KBM-7 (cell line): ENCODE measurements around the gene USP37.

Source experiments
- DNase-seq: peaks from one replicate; pipeline ENCODE4 v3.0.0-alpha.2; 2015
- in situ Hi-C: fragments of 300-500 bp; cut with MboI; formaldehyde crosslinking; loops from 2 replicates; pipeline ENCODE4 v1.14.3; 2020; ENCODE audit warnings: low sequenced_read_pairs, low pct_unique_long_range_greater_than_20kb, mixed read lengths

USP37 gene

DNA sequence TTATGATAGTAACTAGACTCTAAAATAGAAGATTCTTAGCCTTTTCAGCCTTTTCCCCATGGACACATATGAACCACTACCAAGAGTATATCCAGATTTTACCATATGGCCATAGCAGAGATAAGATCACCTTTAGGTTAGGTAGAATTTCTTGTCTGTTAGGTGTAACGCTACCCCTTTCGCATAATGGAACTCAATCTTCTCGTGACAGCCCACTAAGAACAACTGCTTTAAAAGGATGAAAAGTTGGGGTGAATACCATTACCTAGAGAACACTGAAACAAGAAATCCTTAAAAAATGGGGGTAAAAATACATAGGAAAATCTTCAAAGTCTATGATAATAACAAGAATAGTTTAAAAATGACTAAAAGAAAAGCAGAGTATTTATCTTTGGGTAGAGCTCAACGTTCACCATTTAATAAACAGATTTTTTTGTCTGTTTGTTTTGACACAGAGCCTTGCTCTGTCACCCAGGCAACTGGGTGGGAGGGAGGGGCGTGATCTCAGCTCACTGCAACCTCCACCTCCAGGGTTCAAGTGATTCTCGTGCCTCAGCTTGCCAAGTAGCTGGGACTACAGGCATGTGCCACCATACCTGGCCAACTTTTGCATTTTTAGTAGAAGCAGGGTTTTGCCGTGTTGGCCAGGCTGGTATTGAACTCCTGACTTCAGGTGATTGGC, 82.0 kb downstream of the USP37 start:
- in situ Hi-C loops = no loop called here
- DNase-seq = no peak

GRCh38 chr2:218482651-218483050, 85.5 kb downstream of the USP37 start:
- no peak for DNase-seq
- in situ Hi-C loops = no loop called here

GRCh38 chr2:218479595-218479994, 88.6 kb downstream of the USP37 start:
- in situ Hi-C loops = no loop called here
- DNase-seq = no peak

GRCh38 chr2:218478544-218478943, 89.6 kb downstream of the USP37 start:
- in situ Hi-C loops = no loop called here
- no peak for DNase-seq

DNA sequence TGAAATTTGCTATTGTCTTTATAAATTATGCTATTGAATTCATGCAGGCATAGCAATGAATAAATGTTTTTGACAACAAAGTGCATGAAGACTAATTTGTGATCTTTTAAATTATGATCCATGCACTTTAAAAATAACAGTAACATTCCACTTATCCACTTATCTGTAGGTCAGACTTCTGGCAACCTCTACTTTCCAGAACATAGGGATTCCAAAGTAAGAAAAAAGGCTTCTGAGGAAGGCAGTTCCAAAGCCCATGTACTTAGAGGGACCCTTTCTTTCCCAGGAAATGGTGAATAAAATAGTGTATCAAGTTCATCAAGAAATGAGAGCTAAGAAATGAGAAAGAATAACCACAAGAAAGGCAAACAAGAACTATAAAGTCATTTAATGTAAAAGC, 90.9 kb downstream of the USP37 start:
- no peak for DNase-seq
- in situ Hi-C loops = no loop called here

DNA sequence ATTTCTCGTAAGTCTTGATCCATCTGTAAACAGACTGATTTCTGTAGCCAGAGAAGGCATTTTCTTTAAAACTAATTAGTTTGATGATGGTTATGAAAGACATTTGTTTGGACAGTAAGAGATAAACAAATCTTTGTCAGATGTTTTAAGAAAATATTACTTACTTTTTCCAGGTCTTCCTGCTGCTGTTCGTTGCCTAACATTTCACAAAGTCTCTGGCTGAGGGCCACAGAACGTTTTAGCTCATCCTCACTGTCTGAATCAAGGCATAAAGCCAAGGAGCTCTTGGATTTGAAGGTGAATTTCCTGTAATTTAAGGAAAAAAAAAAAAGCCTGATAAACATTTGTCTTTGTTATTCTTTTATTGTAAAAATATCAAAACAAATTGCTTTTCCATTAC, 91.5 kb downstream of the USP37 start:
- no peak for DNase-seq
- in situ Hi-C loops = no loop called here

DNA sequence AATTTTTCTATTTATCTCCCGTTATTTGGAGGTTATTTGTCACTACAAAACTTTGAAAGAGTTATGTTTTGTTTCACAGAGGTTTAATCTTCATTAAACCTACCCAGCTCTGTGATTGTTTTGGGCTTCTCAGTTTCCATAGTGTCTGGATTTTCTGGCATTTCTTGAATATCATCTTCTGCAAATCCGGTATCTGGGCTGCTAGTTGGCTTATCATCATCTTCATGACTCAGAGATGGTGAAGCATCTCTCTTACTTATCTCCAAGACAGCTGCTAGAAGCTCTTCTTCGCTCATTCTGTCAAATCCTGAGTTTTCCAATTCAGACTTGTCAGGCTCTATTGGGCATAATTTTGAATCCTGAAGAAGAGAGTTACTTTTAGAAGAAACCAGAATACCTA, 93.6 kb downstream of the USP37 start:
- DNase-seq = no peak
- in situ Hi-C loops = no loop called here

GRCh38 chr2:218472988-218473387, 95.2 kb downstream of the USP37 start:
- in situ Hi-C loops = no loop called here
- peak; percentile 9 for DNase-seq

DNA sequence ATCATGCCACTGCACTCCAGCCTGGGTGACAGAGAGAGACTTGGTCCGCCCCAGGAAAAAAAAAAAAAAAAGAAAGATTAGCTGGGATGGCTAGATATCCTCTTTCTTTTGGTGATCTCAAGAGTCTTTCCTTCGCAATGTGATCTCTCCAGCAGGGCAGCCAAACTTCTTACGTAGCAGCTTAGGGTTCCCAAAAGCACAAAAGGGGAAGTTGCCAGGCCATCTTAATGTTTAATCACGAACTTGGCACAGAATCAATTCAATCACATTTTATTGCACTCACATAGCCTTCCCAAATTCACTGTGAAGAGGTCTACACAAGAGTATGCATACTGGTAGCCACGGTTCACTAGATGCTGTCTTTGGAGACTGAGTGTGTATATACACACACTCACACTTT, 96.2 kb downstream of the USP37 start:
- peak; percentile 79 for DNase-seq
- in situ Hi-C loops = no loop called here

DNA sequence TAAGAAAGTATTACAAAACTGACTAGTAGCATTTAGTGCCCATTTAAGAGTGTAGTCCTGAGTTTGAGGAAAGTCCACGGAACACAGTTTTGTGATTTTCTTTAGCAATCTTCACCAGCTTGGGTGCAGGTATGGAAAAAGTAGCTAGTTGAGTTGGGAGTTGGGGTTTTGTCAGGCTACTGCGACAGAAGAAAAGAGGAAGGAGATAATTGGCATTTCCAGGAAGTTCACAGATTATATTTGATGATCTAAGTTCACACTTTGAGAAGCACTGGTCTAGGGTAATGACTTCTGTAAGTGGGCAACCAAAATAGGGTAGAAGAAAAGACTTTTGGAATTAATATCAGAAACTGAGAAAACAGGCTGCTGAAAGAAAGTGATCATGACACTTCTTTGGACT, 97.1 kb downstream of the USP37 start:
- DNase-seq = peak; percentile 57
- in situ Hi-C loops = no loop called here

DNA sequence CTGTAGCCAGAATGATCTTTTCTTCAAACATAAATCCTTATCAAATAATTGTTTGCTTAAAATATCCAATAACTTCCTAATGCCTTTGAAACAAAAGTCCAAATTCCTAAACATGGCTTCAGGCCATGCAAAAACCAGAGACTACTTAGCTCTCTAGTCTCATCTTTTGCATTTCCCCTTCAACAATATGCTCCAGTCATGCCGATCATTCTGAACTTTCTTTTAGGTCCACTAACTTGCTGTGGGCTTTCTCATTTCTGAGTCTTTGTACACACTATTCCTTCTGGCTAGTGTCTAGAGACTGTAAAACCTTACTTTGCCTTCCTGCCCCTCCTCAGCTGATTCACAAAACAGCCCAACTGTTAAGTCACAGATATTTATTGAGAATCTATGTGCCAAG, 97.7 kb downstream of the USP37 start:
- no peak for DNase-seq
- in situ Hi-C loops = no loop called here

- peak; percentile 29 for DNase-seq
- in situ Hi-C loops = no loop called here
Measured at GRCh38 chr2:218465987-218466633, 102.0 kb downstream of the USP37 start.

- in situ Hi-C loops = no loop called here
- no peak for DNase-seq
Measured at GRCh38 chr2:218458598-218458997, 109.6 kb downstream of the USP37 start.

- no peak for DNase-seq
- in situ Hi-C loops = no loop called here
Measured at GRCh38 chr2:218456849-218457248, 111.3 kb downstream of the USP37 start.

DNA sequence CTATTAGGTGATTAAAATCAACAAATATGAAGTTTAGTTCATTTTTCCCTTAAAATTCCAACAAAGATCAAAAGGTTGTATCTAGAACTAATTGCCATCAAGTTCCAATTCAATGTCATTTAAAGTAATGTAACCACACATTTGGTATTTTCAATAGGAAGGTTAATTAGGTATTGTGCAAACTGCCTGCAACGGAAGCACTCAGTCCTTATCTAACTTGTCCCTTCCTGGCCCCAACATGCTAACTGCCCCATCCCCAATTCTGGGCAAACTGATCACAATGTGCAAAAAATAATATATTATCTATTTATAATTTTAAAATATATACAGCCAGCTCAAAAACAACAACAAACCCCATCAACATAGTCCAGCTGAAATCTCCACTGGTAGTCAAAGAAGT, 116.1 kb downstream of the USP37 start:
- DNase-seq = no peak
- in situ Hi-C loops = no loop called here

- DNase-seq = no peak
- in situ Hi-C loops = no loop called here
Measured at GRCh38 chr2:218448934-218449333, 119.2 kb downstream of the USP37 start.

GRCh38 chr2:218447072-218447471, 121.1 kb downstream of the USP37 start:
- in situ Hi-C loops = no loop called here
- no peak for DNase-seq

DNA sequence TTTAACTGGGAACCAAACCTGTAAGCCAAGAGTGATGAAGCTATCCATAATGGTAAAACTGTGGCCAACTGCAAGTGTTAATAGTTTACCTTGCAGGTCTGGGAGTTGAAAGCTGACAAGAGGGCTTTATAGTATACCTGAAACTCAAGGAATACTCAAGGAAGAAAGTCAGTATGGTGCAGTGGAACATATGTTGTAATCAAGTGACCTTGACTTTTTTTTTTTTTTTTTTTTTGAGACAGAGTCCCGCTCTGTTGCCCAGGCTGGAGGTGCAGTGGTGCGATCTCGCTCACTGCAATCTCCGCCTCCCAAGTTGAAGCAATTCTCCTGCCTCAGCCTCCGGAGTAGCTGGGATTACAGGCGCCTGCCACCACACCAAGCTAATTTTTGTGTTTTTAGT, 121.6 kb downstream of the USP37 start:
- in situ Hi-C loops = no loop called here
- DNase-seq = no peak

DNA sequence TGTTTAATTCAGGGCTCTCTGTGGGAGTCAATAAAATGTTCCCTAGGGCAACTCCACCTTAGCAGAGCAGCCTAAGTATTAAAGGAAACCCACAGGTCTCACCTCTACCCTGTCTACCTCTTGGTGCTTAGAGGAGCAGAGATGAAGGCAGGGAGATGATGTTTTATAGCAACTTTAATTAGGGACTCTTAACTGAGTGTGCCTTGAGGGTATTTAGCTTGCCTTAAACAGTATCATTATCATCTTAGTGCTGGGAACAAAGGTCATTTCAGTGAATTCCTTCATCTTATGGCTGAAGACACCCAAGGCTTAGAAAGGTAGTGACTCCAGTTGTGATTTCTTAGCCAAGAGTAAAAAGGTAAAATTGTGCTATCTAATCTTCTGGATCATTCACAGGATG, 122.5 kb downstream of the USP37 start:
- in situ Hi-C loops = no loop called here

DNA sequence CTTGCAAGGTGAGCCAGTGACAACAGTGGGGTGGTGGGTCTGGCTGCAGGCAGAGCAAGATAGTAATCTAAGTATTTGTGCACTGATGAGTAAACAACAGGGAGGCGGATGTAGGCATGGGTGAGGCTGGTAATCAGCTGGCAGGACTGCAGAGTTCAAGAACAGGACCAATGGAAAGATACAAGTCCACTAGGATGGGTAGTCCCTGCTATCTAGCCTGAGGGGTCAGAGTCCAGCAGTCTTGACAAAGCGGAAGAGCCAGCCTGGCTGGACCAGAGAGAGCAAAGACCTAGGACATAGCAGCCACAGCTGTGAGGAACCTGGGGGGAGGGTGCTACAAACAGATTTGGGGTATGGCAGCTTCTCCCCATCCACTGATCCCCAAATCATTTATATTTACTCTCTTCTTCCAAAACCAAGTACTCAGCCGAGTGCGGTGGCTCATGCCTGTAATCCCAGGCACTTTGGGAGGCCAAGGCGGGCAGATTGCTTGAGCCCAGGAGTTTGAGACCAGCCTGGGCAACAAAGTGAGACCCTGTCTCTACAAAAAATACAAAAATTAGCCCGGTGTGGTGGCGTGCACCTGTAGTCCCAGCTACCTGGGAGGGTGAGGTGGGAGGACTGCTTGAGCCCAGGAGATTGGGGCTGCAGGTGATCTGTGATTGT, 123.3 kb downstream of the USP37 start:
- in situ Hi-C loops = no loop called here
- DNase-seq = no peak

More for the DNA sequence above, 122.5 kb downstream of the USP37 start:
- no peak for DNase-seq

GRCh38 chr2:218438596-218438995, 129.6 kb downstream of the USP37 start:
- in situ Hi-C loops = no loop called here

More at GRCh38 chr2:218438596-218438995, 129.6 kb downstream of the USP37 start:
- peak; percentile 47 for DNase-seq
